Measurements from ENCODE around the gene NCAN. TPM values are rescaled to one million over a fixed set of nuclear protein-coding genes. Genes with fewer than 3 reads are reported as not detected.
"Not testable (repeated sequence)": the region's sequence is repeated elsewhere in the genome, so short reads cannot be mapped to it uniquely, and the experiment has no call there.

The NCAN gene
- total and polyA plus RNA-seq, 3 donors from 2014 or later, result 2.3 to 3.7 (median 3.3) TPM

- H3K36me3 ChIP-seq (ENCODE audit: low read depth, missing control alignments), result no peaks in the 10 kb centered on the region
- H3K4me3 ChIP-seq, result no peak overlapping the region
- H3K4me1 ChIP-seq, result no peaks in the 10 kb centered on the region
- no peak for TF ChIP-seq POLR2A (IDR thresholded peaks at IDR 0.05)
- intact Hi-C loops (cut with DNase I; ENCODE audit: low total_unique reads), result no loop called here
- 73 to 76% methylated on average over 17 to 18 of the region's 18 CpGs for WGBS, 2 donors
- no peak for DNase-seq
- H3K27ac ChIP-seq, result no peak overlapping the region
- no peaks in the 10 kb centered on the region for H3K27me3 ChIP-seq
- no peaks in the 10 kb centered on the region for H3K9me3 ChIP-seq
Measured at GRCh38 chr19:19238126-19238894, 26.6 kb downstream of the NCAN start.

GRCh38 chr19:19239675-19240074, 27.9 kb downstream of the NCAN start:
- intact Hi-C loops (cut with DNase I; ENCODE audit: low total_unique reads), result no loop called here
- no peaks in the 10 kb centered on the region for H3K36me3 ChIP-seq (ENCODE audit: low read depth, missing control alignments)
- H3K27me3 ChIP-seq, result no peaks in the 10 kb centered on the region

DNA sequence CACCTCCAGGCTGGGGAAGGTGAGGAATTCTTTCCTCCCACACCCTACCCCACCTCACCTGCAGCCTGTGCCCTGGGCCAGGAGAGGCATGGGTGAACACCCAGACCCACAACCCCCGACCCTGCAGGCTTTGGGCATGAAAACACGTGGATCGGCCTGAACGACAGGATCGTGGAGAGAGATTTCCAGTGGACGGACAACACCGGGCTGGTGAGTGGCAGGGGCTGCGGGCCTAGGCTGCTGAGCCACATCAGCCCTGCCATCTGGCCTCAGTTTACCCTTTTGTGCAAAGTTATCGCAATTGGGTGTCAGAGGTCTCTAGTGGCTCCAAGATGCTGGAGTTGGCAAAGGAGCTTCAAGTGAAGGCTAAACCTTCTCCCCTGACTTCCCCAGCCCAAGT, 28.7 kb downstream of the NCAN start:
- H3K27me3 ChIP-seq, result no peaks in the 10 kb centered on the region
- no peaks in the 10 kb centered on the region for H3K36me3 ChIP-seq (ENCODE audit: low read depth, missing control alignments)
- H3K4me3 ChIP-seq, result no peak overlapping the region
- WGBS, 2 donors, result 85 to 92% methylated on average over 9 of the region's 9 CpGs
- no peak for DNase-seq
- H3K9me3 ChIP-seq, result no peaks in the 10 kb centered on the region
- TF ChIP-seq POLR2A (IDR thresholded peaks at IDR 0.05) (no peak), CTCF (IDR thresholded peaks at IDR 0.05) (no peak)
- intact Hi-C loops (cut with DNase I; ENCODE audit: low total_unique reads), result no loop called here
- H3K4me1 ChIP-seq, result no peaks in the 10 kb centered on the region
- no peak overlapping the region for H3K27ac ChIP-seq

More at GRCh38 chr19:19239675-19240074, 27.9 kb downstream of the NCAN start:
- no peak for TF ChIP-seq CTCF (IDR thresholded peaks at IDR 0.05)
- no peak for TF ChIP-seq POLR2A (IDR thresholded peaks at IDR 0.05)
- Histone ChIP-seq H3K9me3 (no peaks in the 10 kb centered on the region), H3K4me1 (no peaks in the 10 kb centered on the region), H3K4me3 (no peak overlapping the region), H3K27ac (no peak overlapping the region)
- no peak for DNase-seq

- H3K4me3 ChIP-seq, result no peak overlapping the region
- intact Hi-C loops (cut with DNase I; ENCODE audit: low total_unique reads), result no loop called here
- H3K4me1 ChIP-seq, result no peaks in the 10 kb centered on the region
- TF ChIP-seq POLR2A (IDR thresholded peaks at IDR 0.05) (no peak), CTCF (IDR thresholded peaks at IDR 0.05) (no peak)
- H3K27ac ChIP-seq, result no peak overlapping the region
- no peaks in the 10 kb centered on the region for H3K9me3 ChIP-seq
- 55 to 67% methylated on average over 5 of the region's 5 CpGs for WGBS, 2 donors
- H3K36me3 ChIP-seq (ENCODE audit: low read depth, missing control alignments), result no peaks in the 10 kb centered on the region
- DNase-seq, result no peak
- H3K27me3 ChIP-seq, result no peaks in the 10 kb centered on the region
Measured at GRCh38 chr19:19250196-19250801, 38.5 kb downstream of the NCAN start.

DNA sequence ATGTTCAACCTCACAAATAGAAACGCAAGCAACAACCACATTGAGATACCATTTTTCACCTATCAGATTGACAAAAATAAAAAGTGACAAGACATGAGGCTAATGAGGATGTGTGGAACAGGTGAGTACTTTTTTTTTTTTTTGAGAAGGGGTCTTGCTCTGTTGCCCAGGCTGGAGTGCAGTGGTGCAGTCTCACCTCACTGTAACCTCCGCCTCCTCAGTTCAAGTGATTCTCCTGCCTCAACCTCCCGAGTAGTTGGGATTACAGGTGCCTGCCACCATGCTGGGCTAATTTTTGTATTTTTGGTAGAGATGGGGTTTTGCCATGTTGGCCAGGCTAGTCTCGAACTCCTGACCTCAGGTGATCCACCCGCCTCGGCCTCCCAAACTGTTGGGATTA, 41.7 kb downstream of the NCAN start:
- H3K36me3 ChIP-seq (ENCODE audit: low read depth, missing control alignments); H3K4me3 ChIP-seq; H3K4me1 ChIP-seq; H3K9me3 ChIP-seq; H3K27me3 ChIP-seq; DNase-seq; intact Hi-C loops (cut with DNase I; ENCODE audit: low total_unique reads); H3K27ac ChIP-seq: not testable (repeated sequence)
- 92 to 96% methylated on average over 6 of the region's 6 CpGs for WGBS, 2 donors
